Measurements from ENCODE around the gene TUBG2.

GRCh38 chr17:42665581-42666001, 6.5 kb downstream of the TUBG2 start:
- TF ChIP-seq ZFP30 (CRISPR knock-in tag; IDR thresholded peaks at IDR 0.05) (no peak), GLIS3 (CRISPR knock-in tag; IDR thresholded peaks at IDR 0.05) (no peak), CREB5 (CRISPR knock-in tag; IDR thresholded peaks at IDR 0.05; ENCODE audit: low read depth) (no peak), ZFP3 (CRISPR knock-in tag; IDR thresholded peaks at IDR 0.05) (no peak), ARNTL (CRISPR knock-in tag; IDR thresholded peaks at IDR 0.05; ENCODE audit: borderline replicate concordance, low read depth) (no peak), ZC3H10 (CRISPR knock-in tag; IDR thresholded peaks at IDR 0.05) (no peak), ISL1 (CRISPR knock-in tag; IDR thresholded peaks at IDR 0.05) (no peak), ZNF8 (CRISPR knock-in tag; IDR thresholded peaks at IDR 0.05) (no peak), TSHZ2 (CRISPR knock-in tag; IDR thresholded peaks at IDR 0.05) (no peak), PPARA (CRISPR knock-in tag; IDR thresholded peaks at IDR 0.05; ENCODE audit: borderline replicate concordance) (no peak), POU6F1 (CRISPR knock-in tag; IDR thresholded peaks at IDR 0.05; ENCODE audit: borderline replicate concordance, low read depth) (no peak), BACH2 (CRISPR knock-in tag; IDR thresholded peaks at IDR 0.05; ENCODE audit: borderline replicate concordance) (no peak)
